Endometrial microvascular endothelial cells (primary cell): ENCODE results near the gene EEF1AKMT2. TPM values are rescaled to one million over a fixed set of nuclear protein-coding genes. Genes with fewer than 3 reads are reported as not detected.
"Not testable (repeated sequence)": the region's sequence is repeated elsewhere in the genome, so short reads cannot be mapped to it uniquely, and the experiment has no call there.

Experiments
- in situ Hi-C: cut with HindIII; loops from 2 replicates; pipeline ENCODE4 v1.10.0; 2017; ENCODE audit warnings: low sequenced_read_pairs, low pct_unique_long_range_greater_than_20kb; ENCODE audit errors: inconsistent ontology term
- total RNA-seq: library from RNA; depleted of rRNA; stranded (reverse); fragments of >200 nt; gene quantifications from one replicate; pipeline ENCODE4 v1.2.3, GENCODE V29; 2015; ENCODE audit errors: inconsistent ontology term

Gene EEF1AKMT2
- total RNA-seq, 1 donor from 2014 or later = 28.2 TPM

- in situ Hi-C loops = no loop called here
Observed at GRCh38 chr10:124763267-124763666, 28.4 kb downstream of the EEF1AKMT2 start.

- in situ Hi-C loops = no loop called here
Observed at GRCh38 chr10:124762281-124762680, 29.4 kb downstream of the EEF1AKMT2 start.

- in situ Hi-C loops = no loop called here
Observed at GRCh38 chr10:124756156-124756903, 35.4 kb downstream of the EEF1AKMT2 start.

- in situ Hi-C loops = no loop called here
Observed at GRCh38 chr10:124755581-124755980, 36.1 kb downstream of the EEF1AKMT2 start.

GRCh38 chr10:124754227-124754626, 37.5 kb downstream of the EEF1AKMT2 start:
- in situ Hi-C loops = no loop called here

GRCh38 chr10:124748953-124749645, 42.6 kb downstream of the EEF1AKMT2 start:
- in situ Hi-C loops = no loop called here

- in situ Hi-C loops = no loop called here
Observed at GRCh38 chr10:124748166-124748565, 43.5 kb downstream of the EEF1AKMT2 start.

GRCh38 chr10:124747745-124748144, 43.9 kb downstream of the EEF1AKMT2 start:
- in situ Hi-C loops = no loop called here

GRCh38 chr10:124746992-124747391, 44.7 kb downstream of the EEF1AKMT2 start:
- in situ Hi-C loops = no loop called here

- in situ Hi-C loops = not testable (repeated sequence)
Observed at GRCh38 chr10:124746447-124746846, 45.2 kb downstream of the EEF1AKMT2 start.

GRCh38 chr10:124745673-124746072, 46.0 kb downstream of the EEF1AKMT2 start:
- in situ Hi-C loops = no loop called here

GRCh38 chr10:124745252-124745651, 46.4 kb downstream of the EEF1AKMT2 start:
- in situ Hi-C loops = no loop called here

- in situ Hi-C loops = no loop called here
Observed at GRCh38 chr10:124744102-124745050, 47.3 kb downstream of the EEF1AKMT2 start, which contains the start of gene FAM53B. FAM53B (minus strand) TSS chr10:124744378; CDS start chr10:124706713, 37,665 bp downstream.

GRCh38 chr10:124743191-124744101, 48.2 kb downstream of the EEF1AKMT2 start:
- in situ Hi-C loops = no loop called here

- in situ Hi-C loops = no loop called here
Observed at GRCh38 chr10:124742413-124743190, 49.1 kb downstream of the EEF1AKMT2 start.

- in situ Hi-C loops = no loop called here
Observed at GRCh38 chr10:124741922-124742412, 49.7 kb downstream of the EEF1AKMT2 start.

GRCh38 chr10:124741281-124741921, 50.3 kb downstream of the EEF1AKMT2 start:
- in situ Hi-C loops = no loop called here
